Stomach (tissue), 9 donors: ENCODE results near the gene INTS7. TPM values are rescaled to one million over a fixed set of nuclear protein-coding genes. Genes with fewer than 3 reads are reported as not detected.

Source experiments
- DNase-seq, 2 donors: peaks; one replicate each; pipeline versions ENCODE4 v3.0.0 to v3.0.0-alpha.2; 2013 to 2019
- H3K27ac ChIP-seq, 5 donors: fragments of 200-600 bp in 4 of 5; sonication (generic) in 4 of 5; one replicate each; pipeline ENCODE4 v1.5.1; 2013 to 2019; ENCODE audit warnings: mild to moderate bottlenecking in 1 of 5, moderate library complexity in 1 of 5
- H3K27me3 ChIP-seq, 3 donors: fragments of 200-600 bp; sonication (generic); one replicate each; pipeline ENCODE4 v1.5.1; 2017 to 2019; ENCODE audit warnings: mixed run types in 1 of 3
- H3K36me3 ChIP-seq, 4 donors: fragments of 200-600 bp; sonication (generic); 1 replicate in 3 of 4; 2 replicates in 1 of 4; pipeline ENCODE4 v1.5.1; 2016 to 2019
- H3K4me1 ChIP-seq, 4 donors: fragments of 200-600 bp; sonication (generic); one replicate each; pipeline ENCODE4 v1.5.1; 2016 to 2019
- H3K4me3 ChIP-seq, 4 donors: fragments of 200-600 bp; sonication (generic) in 3 of 4; one replicate each; pipeline ENCODE4 v1.5.1; 2016 to 2019; ENCODE audit warnings: mild to moderate bottlenecking in 1 of 4
- H3K9me3 ChIP-seq, 4 donors: fragments of 200-600 bp; sonication (generic); one replicate each; pipeline ENCODE4 v1.5.1; 2016 to 2019
- CTCF ChIP-seq, 7 experiments: fragments of 450-650 bp in 4 of 7; fragments of 200-600 bp in 3 of 7; sonication (generic) in 3 of 7; IDR thresholded peaks; one replicate each; pipeline ENCODE4 v1.5.1; 2016 to 2019; ENCODE audit warnings: antibody characterized with exemption in 7 of 7, control low read depth in 2 of 7, mild to moderate bottlenecking in 1 of 7
- EP300 ChIP-seq: sonication (generic); formaldehyde crosslinking; IDR thresholded peaks from one replicate; pipeline ENCODE4 v1.6.1; 2017; ENCODE audit warnings: antibody characterized with exemption
- POLR2A ChIP-seq, 4 donors: fragments of 450-650 bp; IDR thresholded peaks; one replicate each; pipeline ENCODE4 v1.6.1; 2016; ENCODE audit warnings: antibody characterized with exemption in 4 of 4, control low read depth in 2 of 4, mild to moderate bottlenecking in 1 of 4, moderate library complexity in 1 of 4
- POLR2AphosphoS5 ChIP-seq, 3 donors: sonication (generic); formaldehyde crosslinking; IDR thresholded peaks; one replicate each; pipeline ENCODE4 v1.6.1; 2016; ENCODE audit warnings: antibody characterized with exemption in 3 of 3
- WGBS, 5 donors: extraction: QIAGEN DNeasy Blood & Tissue Kit in 3 of 5; methylation state at CpG; one replicate each; pipeline versions ENCODE4 v1.1.5 to v1.1.7; 2013 to 2018; 5-methylcytosine and 5-hydroxymethylcytosine counted together
- intact Hi-C: fragments of 100-400 bp; cut with DNase I; formaldehyde crosslinking; loops from one replicate; pipeline ENCODE4 v1.15.1; 2023; ENCODE audit warnings: low total_unique reads
- polyA plus RNA-seq, 3 donors: library from polyadenylated mRNA; stranded (reverse); fragments of 200-250 nt; gene quantifications; one replicate each; pipeline ENCODE4 v1.2.3, GENCODE V29; 2013
- total RNA-seq, 5 donors: library from RNA; depleted of rRNA; stranded (reverse); fragments of >200 nt; gene quantifications; one replicate each; pipeline versions ENCODE4 v1.1.0 to v1.2.3, GENCODE V29; 2014 to 2016
- donor health status: healthy with polysubstance abuse.
- donor health status: Bipolar disorder and iron deficiency.
- donor health status: healthy.

The INTS7 gene
- total and polyA plus RNA-seq, 8 donors: 1.2 to 156 (median 9.5) TPM

- peaks cover 9 to 35% (median 24%) of the 10 kb centered on the region in 4 donors for H3K4me1 ChIP-seq
- H3K36me3 ChIP-seq: no peaks in the 10 kb centered on the region
- 77 to 92% (median 83%) methylated on average over 10 of the region's 10 CpGs for WGBS, 5 donors
- no peak for DNase-seq
- no peak overlapping the region for H3K4me3 ChIP-seq
- H3K27ac ChIP-seq: no peak overlapping the region
- H3K9me3 ChIP-seq: no peaks in the 10 kb centered on the region
- intact Hi-C loops: no loop called here
- H3K27me3 ChIP-seq: no peaks in the 10 kb centered on the region
- no peak for TF ChIP-seq CTCF (IDR thresholded peaks at IDR 0.05)
- TF ChIP-seq EP300: no peak
- TF ChIP-seq POLR2AphosphoS5 (IDR thresholded peaks at IDR 0.05): no peak
- no peak for TF ChIP-seq POLR2A (IDR thresholded peaks at IDR 0.05)
These were observed 111.1 kb downstream of the INTS7 start for GRCh38 chr1:211924256-211924655.

GRCh38 chr1:211923095-211923494 is 112.3 kb downstream of the INTS7 start:
- peaks cover 0 to 32% (median 16%) of the 10 kb centered on the region in 4 donors for H3K4me1 ChIP-seq
- intact Hi-C loops: no loop called here
- H3K27ac ChIP-seq: no peak overlapping the region
- 74 to 79% (median 78%) methylated on average over 5 of the region's 5 CpGs for WGBS, 5 donors
- no peaks in the 10 kb centered on the region for H3K36me3 ChIP-seq
- DNase-seq: no peak
- TF ChIP-seq CTCF (IDR thresholded peaks at IDR 0.05) (no peak), EP300 (no peak), POLR2A (IDR thresholded peaks at IDR 0.05) (no peak), POLR2AphosphoS5 (IDR thresholded peaks at IDR 0.05) (no peak)
- no peak overlapping the region for H3K4me3 ChIP-seq
- H3K27me3 ChIP-seq: no peaks in the 10 kb centered on the region
- H3K9me3 ChIP-seq: no peaks in the 10 kb centered on the region

- TF ChIP-seq EP300 (no peak), POLR2A (IDR thresholded peaks at IDR 0.05) (no peak), POLR2AphosphoS5 (IDR thresholded peaks at IDR 0.05) (no peak), CTCF (IDR thresholded peaks at IDR 0.05) (no peak)
- Histone ChIP-seq H3K9me3 (no peaks in the 10 kb centered on the region), H3K4me3 (no peak overlapping the region), H3K4me1 (peaks cover 0 to 37% (median 17%) of the 10 kb centered on the region in 4 donors), H3K27me3 (no peaks in the 10 kb centered on the region), H3K36me3 (no peaks in the 10 kb centered on the region), H3K27ac (no peak overlapping the region)
- DNase-seq: no peak
- intact Hi-C loops: no loop called here
- 89 to 95% (median 93%) methylated on average over 9 of the region's 9 CpGs for WGBS, 5 donors
These were observed 113.7 kb downstream of the INTS7 start for GRCh38 chr1:211921579-211922095.

- no peaks in the 10 kb centered on the region for H3K9me3 ChIP-seq
- TF ChIP-seq POLR2AphosphoS5 (IDR thresholded peaks at IDR 0.05) (no peak), CTCF (IDR thresholded peaks at IDR 0.05) (no peak), POLR2A (IDR thresholded peaks at IDR 0.05) (no peak), EP300 (no peak)
- WGBS, 5 donors: 88 to 94% (median 92%) methylated on average over 4 of the region's 4 CpGs
- H3K4me3 ChIP-seq: no peak overlapping the region
- H3K4me1 ChIP-seq: peaks cover 0 to 37% (median 17%) of the 10 kb centered on the region in 4 donors
- H3K27ac ChIP-seq: peak overlapping the region in 3 of 5 donors; percentile 37 to 63 (median 54)
- no peaks in the 10 kb centered on the region for H3K36me3 ChIP-seq
- intact Hi-C loops: no loop called here
- H3K27me3 ChIP-seq: no peaks in the 10 kb centered on the region
- DNase-seq: no peak
These were observed 114.6 kb downstream of the INTS7 start for GRCh38 chr1:211920602-211921226.
